Liver (tissue), 9 donors: ENCODE measurements around the gene MYL6B. TPM values are rescaled to one million over a fixed set of nuclear protein-coding genes. Genes with fewer than 3 reads are reported as not detected.

ENCODE experiments used
- DNase-seq: peaks from one replicate; pipeline ENCODE4 v3.0.0-alpha.2; 2017; ENCODE audit warnings: low spot score
- H3K27ac ChIP-seq, 2 donors: one replicate each; pipeline ENCODE4 v1.7.0; 2013; ENCODE audit warnings: inconsistent platforms in 2 of 2, low read length in 2 of 2, control low read depth in 1 of 2, low read depth in 1 of 2, mild to moderate bottlenecking in 1 of 2
- H3K27me3 ChIP-seq, 4 donors: one replicate each; pipeline versions ENCODE4 v1.6.1 to v1.7.0; 2013; ENCODE audit warnings: low read length in 3 of 4, inconsistent platforms in 1 of 4, mild to moderate bottlenecking in 1 of 4, moderate library complexity in 1 of 4; ENCODE audit not compliant: control insufficient read depth in 4 of 4, insufficient read depth in 4 of 4
- H3K36me3 ChIP-seq, 4 donors: one replicate each; pipeline versions ENCODE4 v1.6.1 to v1.7.0; 2013; ENCODE audit warnings: low read length in 3 of 4, mild to moderate bottlenecking in 3 of 4, low read depth in 1 of 4, moderate library complexity in 1 of 4; ENCODE audit not compliant: control insufficient read depth in 4 of 4, insufficient read depth in 3 of 4
- H3K4me1 ChIP-seq, 4 donors: one replicate each; pipeline versions ENCODE4 v1.6.1 to v1.7.0; 2013; ENCODE audit warnings: low read length in 3 of 4, mild to moderate bottlenecking in 3 of 4, moderate library complexity in 1 of 4; ENCODE audit not compliant: control insufficient read depth in 4 of 4, insufficient read depth in 4 of 4
- H3K4me3 ChIP-seq, 3 donors: one replicate each; pipeline versions ENCODE4 v1.6.1 to v1.7.0; 2013; ENCODE audit warnings: low read length in 3 of 3, control low read depth in 1 of 3, low read depth in 1 of 3, mild to moderate bottlenecking in 1 of 3
- H3K9ac ChIP-seq, 2 donors: one replicate each; pipeline ENCODE4 v1.7.0; 2013; ENCODE audit warnings: low read length in 2 of 2, mild to moderate bottlenecking in 2 of 2, moderate library complexity in 2 of 2, control low read depth in 1 of 2, low read depth in 1 of 2
- H3K9me3 ChIP-seq, 4 donors: one replicate each; pipeline versions ENCODE4 v1.6.1 to v1.7.0; 2013; ENCODE audit warnings: low read length in 3 of 4; ENCODE audit not compliant: control insufficient read depth in 4 of 4
- EGR1 ChIP-seq, 2 donors: IDR thresholded peaks; 2 replicates each; pipeline ENCODE4 v1.6.1; 2016 to 2018; ENCODE audit warnings: antibody characterized with exemption in 2 of 2, low read depth in 2 of 2
- FOXA2 ChIP-seq: IDR thresholded peaks from 2 replicates; pipeline ENCODE4 v1.6.1; 2016; ENCODE audit warnings: antibody characterized with exemption
- HNF4A ChIP-seq, 2 donors: conservative IDR thresholded peaks; 2 replicates each; pipeline ENCODE4 v1.6.1; 2016; ENCODE audit warnings: antibody characterized with exemption in 2 of 2, mild to moderate bottlenecking in 2 of 2
- JUND ChIP-seq, 2 donors: IDR thresholded peaks; 2 replicates each; pipeline ENCODE4 v1.6.1; 2016; ENCODE audit warnings: antibody characterized with exemption in 2 of 2
- NR2F2 ChIP-seq: IDR thresholded peaks from 2 replicates; pipeline ENCODE4 v1.6.1; 2016; ENCODE audit warnings: antibody characterized with exemption
- RAD21 ChIP-seq, 2 donors: IDR thresholded peaks; 2 replicates each; pipeline ENCODE4 v1.6.1; 2016; ENCODE audit warnings: antibody characterized with exemption in 2 of 2, mild to moderate bottlenecking in 2 of 2
- RXRA ChIP-seq, 2 donors: IDR thresholded peaks; 2 replicates each; pipeline ENCODE4 v1.6.1; 2017 to 2018; ENCODE audit warnings: antibody characterized with exemption in 2 of 2, mild to moderate bottlenecking in 1 of 2
- SP1 ChIP-seq: IDR thresholded peaks from 2 replicates; pipeline ENCODE4 v1.6.1; 2018; ENCODE audit warnings: antibody characterized with exemption, mild to moderate bottlenecking
- WGBS: extraction: QIAGEN DNeasy Blood & Tissue Kit; methylation state at CpG from one replicate; pipeline ENCODE4 v1.1.7; 2013; 5-methylcytosine and 5-hydroxymethylcytosine counted together
- polyA plus RNA-seq, 2 donors: library from polyadenylated mRNA; stranded (reverse) in 1 of 2; unstranded in 1 of 2; fragments of 200-250 nt in 1 of 2; fragments of >200 nt in 1 of 2; fragmentation: Nextera tagmentation in 1 of 2; extraction: Ambion mirVana in 1 of 2; gene quantifications; one replicate each; pipeline versions ENCODE4 v1.2.1 to v1.2.3, GENCODE V29; 2013 to 2015
- total RNA-seq, 2 donors: library from RNA; depleted of rRNA; stranded (reverse); fragments of >200 nt; gene quantifications; one replicate each; pipeline ENCODE4 v1.2.3, GENCODE V29; 2014
- TF ChIP-seq, protein P1 (sequence below): IDR thresholded peaks from 2 replicates; pipeline ENCODE4 v1.6.1; 2016; ENCODE audit warnings: antibody characterized with exemption
- TF ChIP-seq, protein P2 (sequence below): fragments of 150-350 bp; IDR thresholded peaks from 2 replicates; pipeline ENCODE4 v1.5.1; 2017; ENCODE audit warnings: improper control_type of control experiment, low read depth, low read length; ENCODE audit not compliant: missing input control
- donor health status: healthy.
- donor health status: healthy.
- donor health status: healthy.
- donor health status: healthy.
- donor health status: healthy.

MYL6B gene
- total and polyA plus RNA-seq, 4 donors: 3.7 to 14.2 (median 12.6) TPM

DNA sequence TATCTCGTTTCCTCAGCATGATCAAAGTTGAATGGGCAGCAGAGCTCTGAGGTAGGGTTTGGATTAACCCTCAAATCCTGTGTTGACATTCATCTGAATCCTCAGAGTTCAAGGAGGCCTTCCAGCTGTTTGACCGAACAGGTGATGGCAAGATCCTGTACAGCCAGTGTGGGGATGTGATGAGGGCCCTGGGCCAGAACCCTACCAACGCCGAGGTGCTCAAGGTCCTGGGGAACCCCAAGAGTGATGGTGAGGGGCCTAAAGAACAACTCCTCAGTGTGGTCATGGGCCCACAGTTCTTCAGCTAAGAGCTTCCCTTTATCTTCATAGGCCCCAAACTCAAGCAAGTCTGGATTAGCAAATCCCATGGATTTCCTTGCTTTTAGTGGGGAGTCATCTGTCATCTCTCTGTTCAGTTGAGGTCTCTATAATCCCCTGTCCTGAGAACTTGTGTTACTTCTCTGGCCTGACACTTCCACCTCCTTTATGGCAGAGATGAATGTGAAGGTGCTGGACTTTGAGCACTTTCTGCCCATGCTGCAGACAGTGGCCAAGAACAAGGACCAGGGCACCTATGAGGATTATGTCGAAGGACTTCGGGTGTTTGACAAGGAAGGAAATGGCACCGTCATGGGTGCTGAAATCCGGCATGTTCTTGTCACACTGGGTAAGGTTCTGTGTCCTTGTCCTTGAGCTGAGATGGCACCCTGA is 7.2 kb downstream of the MYL6B start (continued):
- TF ChIP-seq, protein P1, sequence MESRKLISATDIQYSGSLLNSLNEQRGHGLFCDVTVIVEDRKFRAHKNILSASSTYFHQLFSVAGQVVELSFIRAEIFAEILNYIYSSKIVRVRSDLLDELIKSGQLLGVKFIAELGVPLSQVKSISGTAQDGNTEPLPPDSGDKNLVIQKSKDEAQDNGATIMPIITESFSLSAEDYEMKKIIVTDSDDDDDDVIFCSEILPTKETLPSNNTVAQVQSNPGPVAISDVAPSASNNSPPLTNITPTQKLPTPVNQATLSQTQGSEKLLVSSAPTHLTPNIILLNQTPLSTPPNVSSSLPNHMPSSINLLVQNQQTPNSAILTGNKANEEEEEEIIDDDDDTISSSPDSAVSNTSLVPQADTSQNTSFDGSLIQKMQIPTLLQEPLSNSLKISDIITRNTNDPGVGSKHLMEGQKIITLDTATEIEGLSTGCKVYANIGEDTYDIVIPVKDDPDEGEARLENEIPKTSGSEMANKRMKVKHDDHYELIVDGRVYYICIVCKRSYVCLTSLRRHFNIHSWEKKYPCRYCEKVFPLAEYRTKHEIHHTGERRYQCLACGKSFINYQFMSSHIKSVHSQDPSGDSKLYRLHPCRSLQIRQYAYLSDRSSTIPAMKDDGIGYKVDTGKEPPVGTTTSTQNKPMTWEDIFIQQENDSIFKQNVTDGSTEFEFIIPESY: no peak
- no peak for TF ChIP-seq NR2F2
- no peak for TF ChIP-seq JUND (IDR thresholded peaks at IDR 0.05)

DNA sequence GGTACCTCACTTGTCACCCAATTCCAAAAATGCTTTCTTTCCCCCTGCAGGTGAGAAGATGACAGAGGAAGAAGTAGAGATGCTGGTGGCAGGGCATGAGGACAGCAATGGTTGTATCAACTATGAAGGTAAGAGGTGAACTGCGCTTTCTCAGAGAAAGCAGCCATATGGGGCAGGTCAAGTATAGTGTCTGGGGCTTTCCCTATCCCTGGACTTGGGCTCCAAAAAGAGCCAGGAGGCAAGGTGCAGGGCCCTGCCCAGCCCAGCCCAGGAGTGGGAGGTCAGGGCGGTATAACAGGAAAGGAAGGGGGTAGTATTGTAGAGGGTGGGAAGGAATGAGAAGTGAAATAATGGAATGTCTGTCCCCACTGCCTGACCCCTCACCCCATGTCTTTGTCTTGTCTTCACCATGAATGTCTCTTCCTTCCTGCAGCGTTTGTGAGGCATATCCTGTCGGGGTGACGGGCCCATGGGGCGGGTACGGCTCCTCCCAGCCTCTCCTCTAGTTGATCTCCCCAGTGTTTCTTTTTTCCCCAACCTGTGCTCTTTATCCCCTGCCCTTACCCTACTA is 7.9 kb downstream of the MYL6B start:
- Histone ChIP-seq H3K27me3 (no peaks in the 10 kb centered on the region), H3K9me3 (no peaks in the 10 kb centered on the region), H3K9ac (peak overlapping the region in 1 of 2 donors; percentile 37), H3K4me1 (peaks cover 3 to 40% (median 34%) of the 10 kb centered on the region in 4 donors), H3K27ac (peak overlapping the region; percentile 90 to 98), H3K4me3 (peak overlapping the region; percentile 29 to 93 (median 73)), H3K36me3 (peaks cover 21 to 49% (median 45%) of the 10 kb centered on the region in 4 donors)
- no peak for DNase-seq
- TF ChIP-seq EGR1 (IDR thresholded peaks at IDR 0.05; ENCODE audit: low read depth in 2 of 2) (no peak), FOXA2 (no peak), RXRA (IDR thresholded peaks at IDR 0.05) (peak in 1 of 2 donors; percentile 11), RAD21 (IDR thresholded peaks at IDR 0.05) (no peak), NR2F2 (peak; percentile 77), SP1 (no peak)
- 66% methylated on average over 7 of the region's 7 CpGs for WGBS

DNA sequence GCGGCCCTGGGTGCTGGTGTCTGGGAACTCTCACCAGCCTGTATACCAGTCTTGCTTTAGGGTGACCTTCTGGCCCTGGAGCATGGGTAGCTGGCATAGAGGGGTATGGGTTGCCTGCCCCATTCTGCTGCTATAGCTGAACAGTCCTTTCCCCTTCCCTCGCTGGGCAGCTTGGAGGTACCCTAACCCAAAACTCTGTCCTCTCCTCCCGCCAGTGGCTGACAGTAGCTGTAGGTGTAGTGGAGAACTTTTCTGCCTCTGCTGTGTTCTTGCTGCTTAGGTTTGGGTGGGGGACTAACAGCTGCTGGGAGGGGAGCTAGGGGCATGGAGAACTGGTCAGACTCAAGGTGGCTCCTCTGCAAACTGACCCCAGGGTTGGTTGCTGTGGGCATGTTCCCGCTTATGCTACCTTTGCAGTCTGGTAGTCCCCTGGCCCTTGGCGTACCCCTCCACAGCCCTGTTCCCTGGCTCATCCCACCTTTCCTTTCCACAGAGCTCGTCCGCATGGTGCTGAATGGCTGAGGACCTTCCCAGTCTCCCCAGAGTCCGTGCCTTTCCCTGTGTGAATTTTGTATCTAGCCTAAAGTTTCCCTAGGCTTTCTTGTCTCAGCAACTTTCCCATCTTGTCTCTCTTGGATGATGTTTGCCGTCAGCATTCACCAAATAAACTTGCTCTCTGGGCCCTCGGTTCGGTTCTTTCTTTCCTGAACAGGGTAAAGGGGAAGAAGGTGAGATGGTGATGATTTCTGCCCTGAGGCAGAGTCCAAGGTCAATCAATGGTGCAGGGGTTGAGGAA is 8.7 kb downstream of the MYL6B start:
- Histone ChIP-seq H3K4me1 (peaks cover 0 to 36% (median 30%) of the 10 kb centered on the region in 4 donors), H3K27ac (peak overlapping the region; percentile 90 to 98), H3K36me3 (peaks cover 23 to 56% (median 50%) of the 10 kb centered on the region in 4 donors), H3K27me3 (no peaks in the 10 kb centered on the region), H3K9me3 (no peaks in the 10 kb centered on the region), H3K9ac (peak overlapping the region; percentile 10 to 37), H3K4me3 (no peak overlapping the region)
- 73% methylated on average over 11 of the region's 11 CpGs for WGBS
- peak; percentile 38 to 49 for TF ChIP-seq HNF4A (conservative IDR thresholded peaks at IDR 0.05)
- TF ChIP-seq, protein P2, sequence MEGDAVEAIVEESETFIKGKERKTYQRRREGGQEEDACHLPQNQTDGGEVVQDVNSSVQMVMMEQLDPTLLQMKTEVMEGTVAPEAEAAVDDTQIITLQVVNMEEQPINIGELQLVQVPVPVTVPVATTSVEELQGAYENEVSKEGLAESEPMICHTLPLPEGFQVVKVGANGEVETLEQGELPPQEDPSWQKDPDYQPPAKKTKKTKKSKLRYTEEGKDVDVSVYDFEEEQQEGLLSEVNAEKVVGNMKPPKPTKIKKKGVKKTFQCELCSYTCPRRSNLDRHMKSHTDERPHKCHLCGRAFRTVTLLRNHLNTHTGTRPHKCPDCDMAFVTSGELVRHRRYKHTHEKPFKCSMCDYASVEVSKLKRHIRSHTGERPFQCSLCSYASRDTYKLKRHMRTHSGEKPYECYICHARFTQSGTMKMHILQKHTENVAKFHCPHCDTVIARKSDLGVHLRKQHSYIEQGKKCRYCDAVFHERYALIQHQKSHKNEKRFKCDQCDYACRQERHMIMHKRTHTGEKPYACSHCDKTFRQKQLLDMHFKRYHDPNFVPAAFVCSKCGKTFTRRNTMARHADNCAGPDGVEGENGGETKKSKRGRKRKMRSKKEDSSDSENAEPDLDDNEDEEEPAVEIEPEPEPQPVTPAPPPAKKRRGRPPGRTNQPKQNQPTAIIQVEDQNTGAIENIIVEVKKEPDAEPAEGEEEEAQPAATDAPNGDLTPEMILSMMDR: no peak
- no peak for DNase-seq
